Keratinocyte (primary cell): ENCODE data around the gene TSPAN7. TPM values are rescaled to one million over a fixed set of nuclear protein-coding genes. Genes with fewer than 3 reads are reported as not detected.

ENCODE experiments used
- DNase-seq: peaks from one replicate; pipeline ENCODE4 v3.0.0-alpha.2; 2011; ENCODE audit warnings: low read depth, missing footprints, low spot score
- FAIRE-seq: peaks from 2 replicates; lab custom pipeline; 2011; peaks lifted over from hg19 to GRCh38; lab: Jason Lieb, UNC
- H2AFZ ChIP-seq: 2 replicates; pipeline ENCODE4 v1.6.0; 2012; ENCODE audit warnings: low read length, control low read depth, inconsistent platforms; ENCODE audit not compliant: control insufficient read depth
- H3K27ac ChIP-seq: 2 replicates; pipeline ENCODE4 v1.5.1; 2011; ENCODE audit warnings: low read length; ENCODE audit not compliant: control insufficient read depth, insufficient read depth
- H3K27me3 ChIP-seq: 3 replicates; pipeline ENCODE4 v1.6.0; 2011; ENCODE audit warnings: low read length; ENCODE audit not compliant: control insufficient read depth, insufficient read depth; ENCODE audit errors: extremely low read depth
- H3K36me3 ChIP-seq, 2 experiments: 2 replicates in 1 of 2; 3 replicates in 1 of 2; pipeline ENCODE4 v1.5.1; 2011; ENCODE audit warnings: low read length in 2 of 2, mild to moderate bottlenecking in 1 of 2; ENCODE audit not compliant: control insufficient read depth in 2 of 2, insufficient read depth in 2 of 2; ENCODE audit errors: extremely low read depth in 1 of 2
- H3K4me1 ChIP-seq: 3 replicates; pipeline ENCODE4 v1.5.1; 2011; ENCODE audit warnings: low read length; ENCODE audit not compliant: control insufficient read depth, insufficient read depth; ENCODE audit errors: extremely low read depth
- H3K4me2 ChIP-seq: 3 replicates; pipeline ENCODE4 v1.6.0; 2011; ENCODE audit warnings: low read depth, low read length; ENCODE audit not compliant: control insufficient read depth, insufficient read depth; ENCODE audit errors: extremely low read depth
- H3K4me3 ChIP-seq, 3 experiments: fragments of 200-600 bp in 1 of 3; sonication (generic) in 1 of 3; 2 replicates in 2 of 3; 3 replicates in 1 of 3; pipeline ENCODE4 v1.5.1; 2011 to 2016; ENCODE audit warnings: low read length in 3 of 3, mild to moderate bottlenecking in 3 of 3, control low read depth in 2 of 3, inconsistent platforms in 1 of 3, low read depth in 1 of 3, mixed read lengths in 1 of 3, mixed run types in 1 of 3, moderate library complexity in 1 of 3; ENCODE audit not compliant: control insufficient read depth in 2 of 3, insufficient read depth in 2 of 3; ENCODE audit errors: extremely low read depth in 1 of 3
- H3K79me2 ChIP-seq: 2 replicates; pipeline ENCODE4 v1.6.0; 2012; ENCODE audit warnings: low read length; ENCODE audit not compliant: control insufficient read depth, insufficient read depth
- H3K9ac ChIP-seq: 3 replicates; pipeline ENCODE4 v1.6.0; 2011; ENCODE audit warnings: low read length; ENCODE audit not compliant: control insufficient read depth, insufficient read depth; ENCODE audit errors: extremely low read depth
- H3K9me1 ChIP-seq: 3 replicates; pipeline ENCODE4 v1.6.0; 2011; ENCODE audit warnings: low read length; ENCODE audit not compliant: control insufficient read depth, insufficient read depth; ENCODE audit errors: extremely low read depth
- H3K9me3 ChIP-seq: 2 replicates; pipeline ENCODE4 v1.5.1; 2012; ENCODE audit warnings: low read depth, low read length; ENCODE audit not compliant: control insufficient read depth
- H4K20me1 ChIP-seq: 3 replicates; pipeline ENCODE4 v1.6.0; 2011; ENCODE audit warnings: low read length; ENCODE audit not compliant: control insufficient read depth, insufficient read depth; ENCODE audit errors: extremely low read depth
- CTCF ChIP-seq, 3 experiments: IDR thresholded peaks in 1 of 3; conservative IDR thresholded peaks in 1 of 3; optimal IDR thresholded peaks in 1 of 3; 2 replicates in 2 of 3; 3 replicates in 1 of 3; pipeline versions ENCODE3 to v1.5.1; 2011; ENCODE audit warnings: low read length in 3 of 3, mild to moderate bottlenecking in 3 of 3, moderate library complexity in 2 of 3, control low read depth in 1 of 3, inconsistent platforms in 1 of 3; ENCODE audit not compliant: insufficient read depth in 2 of 3; ENCODE audit errors: extremely low read depth in 1 of 3
- EZH2 ChIP-seq: IDR thresholded peaks from one replicate; pipeline ENCODE4 v1.6.1; 2012; ENCODE audit warnings: inconsistent platforms, mild to moderate bottlenecking, low read length, moderate library complexity
- dilution Hi-C: fragments of 300-500 bp; cut with MboI; formaldehyde crosslinking; loops from one replicate; pipeline ENCODE4 v1.7.0; 2020; ENCODE audit warnings: low sequenced_read_pairs; ENCODE audit not compliant: extremely low pct_ligation_motif_present
- polyA plus RNA-seq, 5 experiments: library from polyadenylated mRNA; depleted of rRNA in 3 of 5; stranded (reverse) in 3 of 5; stranded (forward) in 1 of 5; unstranded in 1 of 5; fragments of >200 nt; gene quantifications; 1 replicate in 1 of 5; 2 replicates in 3 of 5; 3 replicates in 1 of 5; pipeline versions ENCODE4 v1.2.1 to v1.2.3, GENCODE V29; 2011 to 2012; ENCODE audit warnings: missing spikeins in 2 of 5, low read depth in 1 of 5, low replicate concordance in 1 of 5

Gene TSPAN7
- polyA plus RNA-seq, 1 donor (not counting 4 experiments of a cell fraction or from before 2014, with no cell fraction given): 2.3 TPM

GRCh38 chrX:38595801-38596200 is 34.5 kb downstream of the TSPAN7 start:
- no peak overlapping the region for H3K4me3 ChIP-seq
- TF ChIP-seq EZH2: no peak
- no peak for TF ChIP-seq CTCF (optimal IDR thresholded peaks at IDR 0.05 in 1 of 3, IDR thresholded peaks at IDR 0.05 in 1 of 3, conservative IDR thresholded peaks at IDR 0.05 in 1 of 3; ENCODE audit: extremely low read depth in 1 of 3, insufficient read depth in 2 of 3, low read length in 3 of 3)
- H4K20me1 ChIP-seq: no peaks in the 10 kb centered on the region
- FAIRE-seq (no peak), DNase-seq (no peak)
- H3K9me3 ChIP-seq: no peaks in the 10 kb centered on the region
- H3K27me3 ChIP-seq: no peaks in the 10 kb centered on the region
- no peaks in the 10 kb centered on the region for H3K36me3 ChIP-seq
- H3K4me1 ChIP-seq: no peaks in the 10 kb centered on the region
- no peaks in the 10 kb centered on the region for H3K79me2 ChIP-seq
- H2AFZ ChIP-seq: no peak overlapping the region
- dilution Hi-C loops: no loop called here
- no peaks in the 10 kb centered on the region for H3K9me1 ChIP-seq
- no peak overlapping the region for H3K27ac ChIP-seq
- H3K9ac ChIP-seq: no peak overlapping the region
- no peak overlapping the region for H3K4me2 ChIP-seq

DNA sequence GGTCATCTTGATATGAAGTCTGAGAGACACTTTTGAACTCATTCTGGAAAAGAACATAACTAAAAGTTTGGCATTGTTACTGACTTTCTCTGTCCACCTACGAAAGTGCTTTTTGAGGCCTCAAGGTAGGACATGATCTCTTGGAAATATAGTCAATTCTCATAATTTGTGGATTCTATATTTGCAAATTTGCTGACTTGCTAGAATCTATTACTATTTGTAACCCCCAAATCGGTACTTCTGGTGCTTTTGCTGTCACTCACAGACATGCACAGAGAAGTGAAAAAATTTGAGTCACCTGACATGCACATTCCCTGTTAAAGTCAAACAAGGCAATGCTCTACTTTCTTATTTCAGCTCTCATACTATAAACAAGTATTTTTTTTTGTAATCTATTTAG is 35.6 kb downstream of the TSPAN7 start:
- Histone ChIP-seq H3K27ac (no peak overlapping the region), H3K9ac (no peak overlapping the region), H3K36me3 (no peaks in the 10 kb centered on the region), H3K4me1 (no peaks in the 10 kb centered on the region), H3K9me1 (no peaks in the 10 kb centered on the region), H4K20me1 (no peaks in the 10 kb centered on the region), H2AFZ (no peak overlapping the region), H3K4me3 (no peak overlapping the region), H3K4me2 (no peak overlapping the region), H3K27me3 (no peaks in the 10 kb centered on the region), H3K9me3 (no peaks in the 10 kb centered on the region), H3K79me2 (no peaks in the 10 kb centered on the region)
- TF ChIP-seq EZH2 (no peak), CTCF (optimal IDR thresholded peaks at IDR 0.05 in 1 of 3, IDR thresholded peaks at IDR 0.05 in 1 of 3, conservative IDR thresholded peaks at IDR 0.05 in 1 of 3; ENCODE audit: extremely low read depth in 1 of 3, insufficient read depth in 2 of 3, low read length in 3 of 3) (no peak)
- DNase-seq (no peak), FAIRE-seq (no peak)
- dilution Hi-C loops: no loop called here
